H1 (cell line): ENCODE results near the gene KCTD2. TPM values are rescaled to one million over a fixed set of nuclear protein-coding genes. Genes with fewer than 3 reads are reported as not detected.

ENCODE experiments used
- CTCF ChIA-PET: fragments of 300-600 bp; sonication (Branson Sonifier 250); formaldehyde crosslinking; loops from one replicate; lab custom pipeline; 2021; ENCODE audit not compliant: partially characterized antibody; lab: Charles Lee
- POLR2A ChIA-PET: fragments of 300-600 bp; sonication (Branson Sonifier 250); formaldehyde crosslinking; loops from one replicate; lab custom pipeline; 2021; ENCODE audit warnings: inconsistent platforms; ENCODE audit not compliant: partially characterized antibody; lab: Charles Lee
- DNase-seq, 2 experiments: peaks; one replicate each; pipeline versions ENCODE4 v3.0.0 to v3.0.0-alpha.2; 2010 to 2022; ENCODE audit warnings: low spot score in 2 of 2, low read depth in 1 of 2, mixed read lengths in 1 of 2
- FAIRE-seq: peaks from 2 replicates; lab custom pipeline; 2011; peaks lifted over from hg19 to GRCh38; lab: Jason Lieb, UNC
- H2AFZ ChIP-seq: 2 replicates; pipeline ENCODE4 v1.8.1; 2012; ENCODE audit warnings: low read length, inconsistent platforms
- H2AK5ac ChIP-seq: 2 replicates; pipeline ENCODE4 v1.6.1; 2013; ENCODE audit warnings: low read depth, low read length
- H2BK120ac ChIP-seq: replicated peaks from 2 replicates; pipeline ENCODE3; 2013; ENCODE audit warnings: low read depth, low read length, inconsistent platforms
- H2BK12ac ChIP-seq: 2 replicates; pipeline ENCODE4 v1.6.1; 2013; ENCODE audit warnings: low read depth, low read length
- H2BK15ac ChIP-seq: 2 replicates; pipeline ENCODE4 v1.6.1; 2013; ENCODE audit warnings: low read length
- H2BK20ac ChIP-seq: 2 replicates; pipeline ENCODE4 v1.6.1; 2013; ENCODE audit warnings: low read length
- H2BK5ac ChIP-seq: 2 replicates; pipeline ENCODE4 v1.6.1; 2013; ENCODE audit warnings: low read depth, low read length
- H3K14ac ChIP-seq: 2 replicates; pipeline ENCODE4 v1.6.1; 2013; ENCODE audit warnings: inconsistent platforms; ENCODE audit not compliant: insufficient read length
- H3K18ac ChIP-seq: 2 replicates; pipeline ENCODE4 v1.6.1; 2013; ENCODE audit warnings: low read length; ENCODE audit errors: extremely low read depth
- H3K23ac ChIP-seq: 2 replicates; pipeline ENCODE4 v1.6.1; 2013; ENCODE audit warnings: inconsistent platforms; ENCODE audit not compliant: insufficient read length
- H3K23me2 ChIP-seq: 2 replicates; pipeline ENCODE4 v1.6.1; 2013; ENCODE audit warnings: low read depth, low read length
- H3K27ac ChIP-seq: 2 replicates; pipeline ENCODE4 v1.6.1; 2011; ENCODE audit warnings: low read depth, low read length, inconsistent platforms
- H3K27me3 ChIP-seq, 4 experiments: replicated peaks in 1 of 4; 1 replicate in 1 of 4; 2 replicates in 3 of 4; pipeline versions ENCODE4 v1.6.1 to v1.8.1; 2011 to 2013; ENCODE audit warnings: low read length in 3 of 4, mild to moderate bottlenecking in 3 of 4, inconsistent platforms in 2 of 4, mixed read lengths in 2 of 4, moderate library complexity in 1 of 4; ENCODE audit not compliant: control insufficient read depth in 3 of 4, insufficient read depth in 3 of 4; ENCODE audit errors: extremely low read depth in 1 of 4
- H3K36me3 ChIP-seq, 4 experiments: 2 replicates each; pipeline versions ENCODE4 v1.6.1 to v1.8.1; 2011 to 2013; ENCODE audit warnings: mild to moderate bottlenecking in 4 of 4, low read length in 3 of 4, moderate library complexity in 2 of 4, control low read depth in 1 of 4, inconsistent platforms in 1 of 4; ENCODE audit not compliant: insufficient read depth in 4 of 4, control insufficient read depth in 2 of 4
- H3K4ac ChIP-seq: replicated peaks from 2 replicates; pipeline ENCODE3; 2013; ENCODE audit warnings: low read length, low read depth, mixed read lengths, inconsistent platforms; ENCODE audit not compliant: insufficient read length
- H3K4me1 ChIP-seq, 4 experiments: replicated peaks in 1 of 4; 1 replicate in 1 of 4; 2 replicates in 3 of 4; pipeline versions ENCODE4 v1.6.1 to v1.8.1; 2011 to 2013; ENCODE audit warnings: low read length in 3 of 4, inconsistent platforms in 2 of 4, mixed read lengths in 1 of 4; ENCODE audit not compliant: insufficient read depth in 4 of 4, control insufficient read depth in 3 of 4
- H3K4me2 ChIP-seq, 2 experiments: 2 replicates each; pipeline versions ENCODE4 v1.6.1 to v1.8.1; 2011 to 2013; ENCODE audit warnings: low read depth in 2 of 2, low read length in 2 of 2, control low read depth in 1 of 2, inconsistent platforms in 1 of 2, mild to moderate bottlenecking in 1 of 2; ENCODE audit not compliant: insufficient read depth in 1 of 2
- H3K4me3 ChIP-seq, 4 experiments: fragments of 200-600, 300-600 bp in 1 of 4; sonication (generic), shearing (Covaris generic), sonication (Bioruptor Twin) in 1 of 4; 2 replicates each; pipeline versions ENCODE4 v1.5.1 to v1.8.1; 2011 to 2016; ENCODE audit warnings: low read length in 4 of 4, low read depth in 3 of 4, control low read depth in 2 of 4, inconsistent platforms in 2 of 4, mild to moderate bottlenecking in 2 of 4, mixed read lengths in 1 of 4, moderate library complexity in 1 of 4; ENCODE audit not compliant: insufficient read depth in 2 of 4; ENCODE audit errors: extremely low read depth in 1 of 4
- H3K56ac ChIP-seq: replicated peaks from 2 replicates; pipeline ENCODE3; 2013; ENCODE audit warnings: low read depth, mild to moderate bottlenecking, mixed read lengths, low read length, inconsistent platforms; ENCODE audit not compliant: insufficient read length
- H3K79me1 ChIP-seq: 2 replicates; pipeline ENCODE4 v1.6.1; 2013; ENCODE audit warnings: low read depth, low read length, control low read depth
- H3K79me2 ChIP-seq, 2 experiments: 2 replicates each; pipeline versions ENCODE4 v1.6.1 to v1.8.1; 2012 to 2013; ENCODE audit warnings: low read length in 2 of 2, mild to moderate bottlenecking in 2 of 2, inconsistent platforms in 1 of 2; ENCODE audit not compliant: insufficient read depth in 2 of 2, control insufficient read depth in 1 of 2
- H3K9ac ChIP-seq, 4 experiments: replicated peaks in 1 of 4; 1 replicate in 1 of 4; 2 replicates in 3 of 4; pipeline versions ENCODE4 v1.6.1 to v1.8.1; 2011 to 2013; ENCODE audit warnings: low read depth in 3 of 4, low read length in 3 of 4, control low read depth in 2 of 4, mild to moderate bottlenecking in 2 of 4, moderate library complexity in 2 of 4, inconsistent platforms in 1 of 4; ENCODE audit errors: extremely low read depth in 1 of 4
- H3K9me3 ChIP-seq, 2 experiments: 2 replicates each; pipeline versions ENCODE4 v1.6.1 to v1.8.1; 2012 to 2013; ENCODE audit warnings: mild to moderate bottlenecking in 2 of 2, moderate library complexity in 2 of 2, control low read depth in 1 of 2, inconsistent platforms in 1 of 2, low read depth in 1 of 2, low read length in 1 of 2, mixed read lengths in 1 of 2; ENCODE audit not compliant: insufficient read depth in 2 of 2
- H4K20me1 ChIP-seq, 2 experiments: replicated peaks in 1 of 2; 2 replicates each; pipeline versions ENCODE3 to v1.8.1; 2011 to 2013; ENCODE audit warnings: inconsistent platforms in 2 of 2, low read length in 2 of 2, mild to moderate bottlenecking in 1 of 2; ENCODE audit not compliant: insufficient read depth in 2 of 2, control insufficient read depth in 1 of 2
- H4K5ac ChIP-seq: 2 replicates; pipeline ENCODE4 v1.6.1; 2013; ENCODE audit warnings: low read length, low read depth, mixed read lengths, inconsistent platforms; ENCODE audit not compliant: insufficient read length
- H4K8ac ChIP-seq: 2 replicates; pipeline ENCODE4 v1.8.0; 2013; ENCODE audit warnings: mild to moderate bottlenecking, moderate library complexity, low read length, inconsistent platforms; ENCODE audit not compliant: insufficient read depth; ENCODE audit errors: extremely low read depth
- H4K91ac ChIP-seq: replicated peaks from 2 replicates; pipeline ENCODE3; 2013; ENCODE audit warnings: low read length, mixed read lengths, inconsistent platforms; ENCODE audit not compliant: insufficient read length
- ATF2 ChIP-seq: IDR thresholded peaks from 2 replicates; pipeline ENCODE4 v1.6.1; 2012; ENCODE audit warnings: low read length, inconsistent platforms
- CBX5 ChIP-seq: fragments of 300-800, 300-1000 bp; sonication (generic); IDR thresholded peaks from 2 replicates; pipeline ENCODE4 v1.7.1; 2016; ENCODE audit warnings: antibody characterized with exemption, low read length, low read depth
- CEBPB ChIP-seq: IDR thresholded peaks from 2 replicates; pipeline ENCODE4 v1.6.1; 2012; ENCODE audit warnings: low read depth, low read length
- EGR1 ChIP-seq: IDR thresholded peaks from 2 replicates; pipeline ENCODE4 v1.6.1; 2011; ENCODE audit warnings: low read depth, low read length, borderline replicate concordance
- HDAC2 ChIP-seq, 2 experiments: fragments of 300-600 bp in 1 of 2; sonication (generic) in 1 of 2; IDR thresholded peaks; 2 replicates each; pipeline ENCODE4 v1.6.1; 2011 to 2012; ENCODE audit warnings: low read depth in 2 of 2, low read length in 2 of 2, mild to moderate bottlenecking in 2 of 2, moderate library complexity in 2 of 2, borderline replicate concordance in 1 of 2, inconsistent platforms in 1 of 2
- JUN ChIP-seq: IDR thresholded peaks from 2 replicates; pipeline ENCODE4 v1.6.1; 2011; ENCODE audit warnings: low read depth, mild to moderate bottlenecking, improper control_type of control experiment, low read length
- KDM1A ChIP-seq: fragments of 200-600, 300-600 bp; sonication (generic); IDR thresholded peaks from 2 replicates; pipeline ENCODE4 v1.7.1; 2016; ENCODE audit warnings: mild to moderate bottlenecking, low read length, borderline replicate concordance
- KDM5A ChIP-seq: fragments of 200-600 bp; IDR thresholded peaks from 2 replicates; pipeline ENCODE4 v1.7.1; 2012; ENCODE audit warnings: mild to moderate bottlenecking, low read length, inconsistent platforms, mixed read lengths
- POLR2A ChIP-seq, 2 experiments: IDR thresholded peaks; 1 replicate in 1 of 2; 2 replicates in 1 of 2; pipeline ENCODE4 v1.6.1; 2011; ENCODE audit warnings: low read depth in 2 of 2, low read length in 2 of 2, mild to moderate bottlenecking in 2 of 2; ENCODE audit errors: control extremely low read depth in 1 of 2
- SAP30 ChIP-seq: fragments of 300-600 bp; sonication (generic); IDR thresholded peaks from 2 replicates; pipeline ENCODE4 v1.7.1; 2012; ENCODE audit warnings: low read length, moderate library complexity, mild to moderate bottlenecking, inconsistent platforms; ENCODE audit not compliant: insufficient read depth, insufficient replicate concordance
- SIX5 ChIP-seq: IDR thresholded peaks from 2 replicates; pipeline ENCODE4 v1.6.1; 2011; ENCODE audit warnings: mild to moderate bottlenecking, low read depth, low read length
- SP4 ChIP-seq: IDR thresholded peaks from 2 replicates; pipeline ENCODE4 v1.6.1; 2012; ENCODE audit warnings: low read length, inconsistent platforms
- WGBS, 2 experiments: shearing (Covaris generic) in 1 of 2; methylation state at CpG; one replicate each; pipeline versions ENCODE4 v1.1.6 to v1.1.7; 2013 to 2015; ENCODE audit warnings: low lambda C conversion rate in 2 of 2, mixed read lengths in 2 of 2, inconsistent platforms in 1 of 2, low coverage in 1 of 2, missing lambda C conversion rate in 1 of 2; ENCODE audit not compliant: insufficient replicate concordance in 2 of 2, insufficient coverage in 1 of 2, insufficient read length in 1 of 2; ENCODE audit errors: extremely low coverage in 1 of 2, missing lambda C conversion rate in 1 of 2; 5-methylcytosine and 5-hydroxymethylcytosine counted together
- polyA plus RNA-seq, 7 experiments: library from polyadenylated mRNA; depleted of rRNA in 3 of 7; stranded (reverse) in 5 of 7; unstranded in 2 of 7; fragments of >200 nt in 5 of 7; fragments of 200-250 nt in 2 of 7; gene quantifications; 1 replicate in 5 of 7; 2 replicates in 1 of 7; 4 replicates in 1 of 7; pipeline versions ENCODE4 v1.2.1 to v1.2.3, GENCODE V29; 2011 to 2013; ENCODE audit warnings: missing spikeins in 2 of 7, mixed read lengths in 2 of 7
- total RNA-seq: library from RNA; stranded (reverse); fragmentation: NEBNext Ultra II Directional; extraction: Animal tissue kit (Norgen Biotek cat#: 25700); gene quantifications from 2 replicates; pipeline ENCODE4 v1.2.1, GENCODE V29; 2021

KCTD2 gene
- total and polyA plus RNA-seq, 2 of the 8 experiments (the other 6 are each of a cell fraction or from before 2014, with no cell fraction given): 33.7 to 36.8 TPM

GRCh38 chr17:75044716-75045115 is 2.3 kb upstream of the KCTD2 start:
- H2BK20ac ChIP-seq: peak overlapping the region; percentile 29; the same call in 1 of the 2 replicates
- no peak for DNase-seq
- TF ChIP-seq HDAC2 (IDR thresholded peaks at IDR 0.05; ENCODE audit: borderline replicate concordance in 1 of 2, low read depth in 2 of 2, low read length in 2 of 2) (no peak), KDM5A (no peak), CEBPB (no peak), POLR2A (IDR thresholded peaks at IDR 0.05; ENCODE audit: control extremely low read depth in 1 of 2, low read depth in 2 of 2, low read length in 2 of 2) (no peak), CBX5 (no peak), JUN (no peak), SAP30 (no peak), SP4 (no peak), EGR1 (no peak), ATF2 (no peak), KDM1A (no peak), SIX5 (no peak)

More at GRCh38 chr17:75044716-75045115, 2.3 kb upstream of the KCTD2 start:
- H4K20me1 ChIP-seq: peaks cover 0 to 3% of the 10 kb centered on the region in 2 experiments
- peaks cover 4 to 20% (median 6%) of the 10 kb centered on the region in 4 experiments; a peak in 6 of 7 replicates for H3K4me1 ChIP-seq
- no peak overlapping the region for H2BK120ac ChIP-seq
- H3K18ac ChIP-seq: peak overlapping the region; percentile 64; the same call in 1 of the 2 replicates
- peak overlapping the region in 1 of 4 experiments; percentile 97; a peak in 3 of 8 replicates for H3K4me3 ChIP-seq
- H3K36me3 ChIP-seq: peaks cover 0 to 36% (median 18%) of the 10 kb centered on the region in 4 experiments; a peak in 5 of 8 replicates
- H3K79me1 ChIP-seq: peaks cover 4% of the 10 kb centered on the region; the same call in 1 of the 2 replicates
- H3K4me2 ChIP-seq: peak overlapping the region; percentile 49 to 55
- WGBS, 2 experiments: 36% methylated on average over 5 of the region's 7 CpGs; no CpG with 5 or more reads in 1 of the 2 experiments
- H3K27me3 ChIP-seq: no peaks in the 10 kb centered on the region
- no peak overlapping the region for H3K4ac ChIP-seq
- 0 out of 2 replicates have a peak overlapping the region, but pooled peaks have one; percentile 45 for H2BK12ac ChIP-seq
- H3K56ac ChIP-seq: peak overlapping the region; percentile 24
- H3K27ac ChIP-seq: peak overlapping the region; percentile 77; the same call in 1 of the 2 replicates
- no peak overlapping the region for H3K23ac ChIP-seq
- no peak overlapping the region for H2AFZ ChIP-seq
- ChIA-PET CTCF (no interaction called here), POLR2A (interaction anchor here (0.6 to 1.5 kb wide), 7 partner anchors 8 to 1090 kb away, joined by 3 to 7 read pairs (median 4); partner anchors contain the start of gene MRPL58)
- H3K9ac ChIP-seq: no peak overlapping the region; a peak in 1 of 7 replicates
- H2BK15ac ChIP-seq: no peak overlapping the region
- H3K23me2 ChIP-seq: no peaks in the 10 kb centered on the region; the same call in 1 of the 2 replicates
- no peak overlapping the region for H2AK5ac ChIP-seq
- no peak overlapping the region for H3K14ac ChIP-seq
- peaks cover 8 to 33% of the 10 kb centered on the region in 2 experiments for H3K79me2 ChIP-seq
- H4K8ac ChIP-seq: no peak overlapping the region
- peak overlapping the region; percentile 73; the same call in 1 of the 2 replicates for H2BK5ac ChIP-seq
- FAIRE-seq: no peak
- H3K9me3 ChIP-seq: no peaks in the 10 kb centered on the region
- peak overlapping the region; percentile 4 for H4K5ac ChIP-seq
- H4K91ac ChIP-seq: peak overlapping the region; percentile 5
